SK-N-SH treated with all-trans-retinoic acid at 6 μM for 48 hours (cell line): ENCODE results near the gene UNKL.

Experiments
- ATAC-seq: fragments of 200-7000 bp; cut with Tn5 transposase; 3 replicates; pipeline ENCODE4 v1.9.1; 2020; ENCODE audit warnings: mild to moderate bottlenecking, moderate library complexity
- BACH2 ChIP-seq: fragments of 250-450 bp; sonication (Bioruptor Pico); IDR thresholded peaks from 2 replicates; pipeline ENCODE4 v1.9.0; 2021; ENCODE audit warnings: mild to moderate bottlenecking, borderline replicate concordance
- CSDC2 ChIP-seq: fragments of 250-450 bp; sonication (Bioruptor Pico); IDR thresholded peaks from 2 replicates; pipeline ENCODE4 v1.5.0; 2020; ENCODE audit warnings: mild to moderate bottlenecking, moderate library complexity
- ESRRG ChIP-seq: fragments of 250-450 bp; sonication (Bioruptor Pico); IDR thresholded peaks from 2 replicates; pipeline ENCODE4 v1.6.1; 2021; ENCODE audit warnings: mild to moderate bottlenecking
- GLIS3 ChIP-seq: fragments of 250-450 bp; sonication (Bioruptor Pico); IDR thresholded peaks from 2 replicates; pipeline ENCODE4 v1.5.0; 2020; ENCODE audit warnings: mild to moderate bottlenecking, moderate library complexity
- ISL1 ChIP-seq: fragments of 250-450 bp; sonication (Bioruptor Pico); IDR thresholded peaks from 2 replicates; pipeline ENCODE4 v2.1.2; 2022; ENCODE audit warnings: mild to moderate bottlenecking, moderate library complexity
- OSR1 ChIP-seq: fragments of 250-450 bp; sonication (Bioruptor Pico); IDR thresholded peaks from 2 replicates; pipeline ENCODE4 v1.8.0; 2022; ENCODE audit warnings: moderate library complexity, mild to moderate bottlenecking, inconsistent platforms
- RARB ChIP-seq: fragments of 250-450 bp; sonication (Bioruptor Pico); IDR thresholded peaks from 2 replicates; pipeline ENCODE4 v1.8.0; 2021; ENCODE audit warnings: mild to moderate bottlenecking, moderate library complexity
- SNAI2 ChIP-seq: fragments of 250-450 bp; sonication (Bioruptor Pico); IDR thresholded peaks from 2 replicates; pipeline ENCODE4 v1.5.0; 2020; ENCODE audit warnings: mild to moderate bottlenecking, moderate library complexity
- TCF4 ChIP-seq: fragments of 250-450 bp; sonication (Bioruptor Pico); IDR thresholded peaks from 2 replicates; pipeline ENCODE4 v1.8.0; 2021; ENCODE audit warnings: mild to moderate bottlenecking, moderate library complexity, borderline replicate concordance
- TOX ChIP-seq: fragments of 250-450 bp; sonication (Bioruptor Pico); IDR thresholded peaks from 2 replicates; pipeline ENCODE4 v1.8.0; 2021; ENCODE audit warnings: mild to moderate bottlenecking, moderate library complexity, borderline replicate concordance
- ZC3H10 ChIP-seq: fragments of 250-450 bp; sonication (Bioruptor Pico); IDR thresholded peaks from 2 replicates; pipeline ENCODE4 v1.5.1; 2021; ENCODE audit warnings: mild to moderate bottlenecking, moderate library complexity
- ZFP3 ChIP-seq: fragments of 250-450 bp; sonication (Bioruptor Pico); IDR thresholded peaks from 2 replicates; pipeline ENCODE4 v1.5.0; 2020; ENCODE audit warnings: mild to moderate bottlenecking, moderate library complexity
- ZFP30 ChIP-seq: fragments of 450-650 bp; formaldehyde crosslinking; IDR thresholded peaks from 2 replicates; pipeline ENCODE4 v1.5.0; 2022; ENCODE audit warnings: mild to moderate bottlenecking, moderate library complexity
- ZNF70 ChIP-seq: fragments of 450-650 bp; formaldehyde crosslinking; IDR thresholded peaks from 2 replicates; pipeline ENCODE4 v1.5.0; 2020; ENCODE audit warnings: mild to moderate bottlenecking, moderate library complexity
- ZNF8 ChIP-seq: fragments of 450-650 bp; formaldehyde crosslinking; IDR thresholded peaks from 2 replicates; pipeline ENCODE4 v1.5.0; 2020; ENCODE audit warnings: mild to moderate bottlenecking, moderate library complexity
- TF ChIP-seq, protein P1 (sequence below): fragments of 250-450 bp; sonication (Bioruptor Pico); IDR thresholded peaks from 2 replicates; pipeline ENCODE4 v1.5.1; 2020; ENCODE audit warnings: low read depth, mild to moderate bottlenecking, moderate library complexity
- TF ChIP-seq, protein P2 (sequence below): fragments of 250-450 bp; sonication (Bioruptor Pico); IDR thresholded peaks from 2 replicates; pipeline ENCODE4 v1.8.0; 2021; ENCODE audit warnings: low read depth, mild to moderate bottlenecking, moderate library complexity, borderline replicate concordance
- TF ChIP-seq, protein P3 (sequence below): fragments of 250-450 bp; sonication (Bioruptor Pico); IDR thresholded peaks from 2 replicates; pipeline ENCODE4 v1.8.0; 2020; ENCODE audit warnings: mild to moderate bottlenecking, moderate library complexity, borderline replicate concordance
- TF ChIP-seq, protein P4 (sequence below): fragments of 250-450 bp; sonication (Bioruptor Pico); IDR thresholded peaks from 2 replicates; pipeline ENCODE4 v1.5.1; 2021; ENCODE audit warnings: mild to moderate bottlenecking, moderate library complexity

The UNKL gene

DNA sequence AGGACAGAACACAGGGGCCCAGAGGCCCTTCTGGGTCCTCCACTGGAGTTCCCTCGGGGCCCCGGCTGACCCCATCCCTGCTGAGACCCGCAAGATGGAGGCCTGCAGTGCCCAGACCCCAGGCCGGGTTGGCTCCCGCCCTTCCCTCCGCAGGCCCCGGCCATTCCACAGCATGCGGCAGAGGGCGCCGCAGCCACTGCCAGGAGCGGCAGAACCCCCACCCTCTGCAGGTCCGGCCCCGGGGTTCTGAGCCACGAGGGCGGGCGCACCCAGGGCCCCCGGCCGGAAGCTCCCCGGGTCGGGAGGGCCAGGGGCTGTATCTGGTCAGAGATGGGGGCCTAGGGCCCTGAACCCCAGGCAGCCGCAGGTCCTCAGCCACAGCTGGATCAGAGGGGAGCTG, 14.0 kb upstream of the UNKL start (continued):
- TF ChIP-seq, protein P1, sequence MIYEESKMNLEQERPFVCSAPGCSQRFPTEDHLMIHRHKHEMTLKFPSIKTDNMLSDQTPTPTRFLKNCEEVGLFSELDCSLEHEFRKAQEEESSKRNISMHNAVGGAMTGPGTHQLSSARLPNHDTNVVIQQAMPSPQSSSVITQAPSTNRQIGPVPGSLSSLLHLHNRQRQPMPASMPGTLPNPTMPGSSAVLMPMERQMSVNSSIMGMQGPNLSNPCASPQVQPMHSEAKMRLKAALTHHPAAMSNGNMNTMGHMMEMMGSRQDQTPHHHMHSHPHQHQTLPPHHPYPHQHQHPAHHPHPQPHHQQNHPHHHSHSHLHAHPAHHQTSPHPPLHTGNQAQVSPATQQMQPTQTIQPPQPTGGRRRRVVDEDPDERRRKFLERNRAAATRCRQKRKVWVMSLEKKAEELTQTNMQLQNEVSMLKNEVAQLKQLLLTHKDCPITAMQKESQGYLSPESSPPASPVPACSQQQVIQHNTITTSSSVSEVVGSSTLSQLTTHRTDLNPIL = no peak
- TF ChIP-seq, all 23 proteins: peak for 0

DNA sequence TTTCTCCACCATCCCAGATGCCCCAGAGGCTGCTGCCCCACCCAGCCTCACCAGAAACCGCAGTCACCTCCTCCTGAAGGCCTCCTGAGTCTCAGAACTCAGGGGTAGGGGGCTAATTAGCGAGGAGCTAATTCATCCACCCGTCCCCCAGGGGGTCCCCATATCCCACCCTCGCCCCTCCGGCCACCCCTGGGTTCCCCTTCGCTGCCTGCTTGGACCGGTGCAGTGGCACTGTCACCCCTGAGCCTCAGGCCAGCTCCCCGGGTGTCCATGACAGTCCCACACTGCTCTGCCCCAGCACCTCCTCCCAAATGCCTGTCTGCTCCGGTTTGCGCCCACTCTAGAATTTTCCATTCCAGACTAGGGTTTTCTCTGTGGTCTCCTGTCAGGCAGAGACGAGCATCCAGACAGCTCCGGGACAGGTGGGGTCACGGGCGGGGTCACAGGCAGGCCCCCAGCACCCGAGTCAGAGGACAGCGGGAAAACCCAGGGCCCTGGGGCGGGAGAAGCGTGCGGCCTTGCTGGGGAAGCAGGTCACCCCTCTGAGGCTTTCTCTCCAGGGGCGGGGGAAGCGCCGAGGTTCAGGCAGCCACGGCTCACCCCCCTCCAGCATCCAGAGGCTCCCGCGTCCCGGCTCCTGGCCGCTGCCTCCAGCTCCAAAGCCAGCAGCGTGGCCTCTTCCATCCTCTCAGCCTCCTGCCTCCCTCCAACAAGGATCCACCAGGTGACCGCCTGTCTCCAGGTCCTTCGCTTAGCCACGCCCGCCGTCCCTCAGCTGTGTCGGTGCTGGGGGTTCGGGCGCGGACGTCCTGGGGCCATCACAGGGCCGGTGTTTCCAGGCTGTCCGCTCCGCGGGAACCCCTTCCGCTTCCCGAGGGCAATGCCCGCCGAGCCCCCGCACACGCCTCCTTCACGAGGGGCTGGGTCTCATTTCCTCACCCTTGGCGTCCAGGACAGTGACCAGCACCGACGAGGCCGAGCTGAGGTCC, 13.3 kb upstream of the UNKL start:
- TF ChIP-seq ZFP3 (no peak), GLIS3 (no peak), ZFP30 (CRISPR knock-in tag) (no peak), CSDC2 (CRISPR knock-in tag) (no peak), RARB (CRISPR knock-in tag) (no peak), ZC3H10 (no peak), TOX (CRISPR knock-in tag) (no peak), OSR1 (CRISPR knock-in tag) (no peak), ZNF70 (CRISPR knock-in tag) (no peak)
- TF ChIP-seq, protein P2, sequence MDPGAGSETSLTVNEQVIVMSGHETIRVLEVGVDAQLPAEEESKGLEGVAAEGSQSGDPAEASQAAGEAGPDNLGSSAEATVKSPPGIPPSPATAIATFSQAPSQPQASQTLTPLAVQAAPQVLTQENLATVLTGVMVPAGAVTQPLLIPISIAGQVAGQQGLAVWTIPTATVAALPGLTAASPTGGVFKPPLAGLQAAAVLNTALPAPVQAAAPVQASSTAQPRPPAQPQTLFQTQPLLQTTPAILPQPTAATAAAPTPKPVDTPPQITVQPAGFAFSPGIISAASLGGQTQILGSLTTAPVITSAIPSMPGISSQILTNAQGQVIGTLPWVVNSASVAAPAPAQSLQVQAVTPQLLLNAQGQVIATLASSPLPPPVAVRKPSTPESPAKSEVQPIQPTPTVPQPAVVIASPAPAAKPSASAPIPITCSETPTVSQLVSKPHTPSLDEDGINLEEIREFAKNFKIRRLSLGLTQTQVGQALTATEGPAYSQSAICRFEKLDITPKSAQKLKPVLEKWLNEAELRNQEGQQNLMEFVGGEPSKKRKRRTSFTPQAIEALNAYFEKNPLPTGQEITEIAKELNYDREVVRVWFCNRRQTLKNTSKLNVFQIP (CRISPR knock-in tag) = no peak
- TF ChIP-seq, protein P1 = no peak
- TF ChIP-seq, protein P3, sequence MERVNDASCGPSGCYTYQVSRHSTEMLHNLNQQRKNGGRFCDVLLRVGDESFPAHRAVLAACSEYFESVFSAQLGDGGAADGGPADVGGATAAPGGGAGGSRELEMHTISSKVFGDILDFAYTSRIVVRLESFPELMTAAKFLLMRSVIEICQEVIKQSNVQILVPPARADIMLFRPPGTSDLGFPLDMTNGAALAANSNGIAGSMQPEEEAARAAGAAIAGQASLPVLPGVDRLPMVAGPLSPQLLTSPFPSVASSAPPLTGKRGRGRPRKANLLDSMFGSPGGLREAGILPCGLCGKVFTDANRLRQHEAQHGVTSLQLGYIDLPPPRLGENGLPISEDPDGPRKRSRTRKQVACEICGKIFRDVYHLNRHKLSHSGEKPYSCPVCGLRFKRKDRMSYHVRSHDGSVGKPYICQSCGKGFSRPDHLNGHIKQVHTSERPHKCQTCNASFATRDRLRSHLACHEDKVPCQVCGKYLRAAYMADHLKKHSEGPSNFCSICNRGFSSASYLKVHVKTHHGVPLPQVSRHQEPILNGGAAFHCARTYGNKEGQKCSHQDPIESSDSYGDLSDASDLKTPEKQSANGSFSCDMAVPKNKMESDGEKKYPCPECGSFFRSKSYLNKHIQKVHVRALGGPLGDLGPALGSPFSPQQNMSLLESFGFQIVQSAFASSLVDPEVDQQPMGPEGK (CRISPR knock-in tag) = no peak
- ATAC-seq = no peak

DNA sequence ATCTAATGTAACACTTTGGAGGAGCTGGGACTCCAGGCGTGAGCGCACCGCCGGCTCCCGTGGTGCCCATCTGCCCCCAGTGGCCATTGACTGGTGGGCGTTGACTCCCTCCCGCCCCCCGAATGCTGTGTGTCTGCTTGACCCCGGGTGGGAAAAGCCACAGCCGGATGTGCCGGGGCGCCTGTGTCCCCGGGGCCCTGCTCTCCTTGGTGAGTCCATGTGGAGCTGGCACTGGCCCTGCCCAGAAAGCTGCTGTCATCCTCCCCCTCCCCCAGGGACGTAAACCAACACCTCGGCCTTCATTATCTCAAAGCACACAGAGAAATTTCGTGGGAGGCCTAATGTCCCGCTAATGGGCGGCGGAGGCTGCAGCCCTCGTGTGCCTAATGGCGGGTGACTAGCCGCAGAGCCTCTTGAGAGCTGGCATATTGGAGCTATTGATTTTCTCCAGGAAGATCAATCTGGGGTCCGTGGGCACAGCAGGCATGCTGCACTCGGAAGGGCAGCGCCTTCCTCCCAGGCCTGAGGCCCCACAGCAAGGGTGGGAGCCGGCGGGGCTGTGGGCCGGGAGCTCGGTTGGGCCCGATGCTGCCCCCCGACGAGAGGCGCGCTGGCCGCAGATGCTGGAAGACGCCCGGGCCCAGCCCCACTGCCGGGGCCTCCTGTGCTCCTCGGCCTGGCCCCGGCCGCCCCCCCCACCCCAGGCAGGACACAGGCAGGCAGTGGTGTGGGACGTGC, 12.4 kb upstream of the UNKL start:
- no peak for ATAC-seq
- no peak for TF ChIP-seq ISL1 (CRISPR knock-in tag)
- no peak for TF ChIP-seq RARB (CRISPR knock-in tag)
- TF ChIP-seq GLIS3 = no peak
- TF ChIP-seq, protein P3 (CRISPR knock-in tag) = no peak
- TF ChIP-seq TOX (CRISPR knock-in tag) = no peak
- TF ChIP-seq SNAI2 = no peak
- no peak for TF ChIP-seq ZFP30 (CRISPR knock-in tag)
- TF ChIP-seq ZNF8 (CRISPR knock-in tag) = no peak
- TF ChIP-seq, protein P2 (CRISPR knock-in tag) = no peak
- no peak for TF ChIP-seq TCF4 (CRISPR knock-in tag)
- TF ChIP-seq, protein P4, sequence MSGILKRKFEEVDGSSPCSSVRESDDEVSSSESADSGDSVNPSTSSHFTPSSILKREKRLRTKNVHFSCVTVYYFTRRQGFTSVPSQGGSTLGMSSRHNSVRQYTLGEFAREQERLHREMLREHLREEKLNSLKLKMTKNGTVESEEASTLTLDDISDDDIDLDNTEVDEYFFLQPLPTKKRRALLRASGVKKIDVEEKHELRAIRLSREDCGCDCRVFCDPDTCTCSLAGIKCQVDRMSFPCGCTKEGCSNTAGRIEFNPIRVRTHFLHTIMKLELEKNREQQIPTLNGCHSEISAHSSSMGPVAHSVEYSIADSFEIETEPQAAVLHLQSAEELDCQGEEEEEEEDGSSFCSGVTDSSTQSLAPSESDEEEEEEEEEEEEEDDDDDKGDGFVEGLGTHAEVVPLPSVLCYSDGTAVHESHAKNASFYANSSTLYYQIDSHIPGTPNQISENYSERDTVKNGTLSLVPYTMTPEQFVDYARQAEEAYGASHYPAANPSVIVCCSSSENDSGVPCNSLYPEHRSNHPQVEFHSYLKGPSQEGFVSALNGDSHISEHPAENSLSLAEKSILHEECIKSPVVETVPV (CRISPR knock-in tag) = no peak
- TF ChIP-seq, protein P1 = no peak
- TF ChIP-seq ZFP3 = no peak
- TF ChIP-seq OSR1 (CRISPR knock-in tag) = no peak
- TF ChIP-seq ESRRG (CRISPR knock-in tag) = no peak
- no peak for TF ChIP-seq BACH2 (CRISPR knock-in tag)
- TF ChIP-seq CSDC2 (CRISPR knock-in tag) = no peak
